ENCODE measurements around the gene SCGB1D4.
"Not testable (repeated sequence)": the region's sequence is repeated elsewhere in the genome, so short reads cannot be mapped to it uniquely, and the experiment has no call there.

The SCGB1D4 gene, protein sequence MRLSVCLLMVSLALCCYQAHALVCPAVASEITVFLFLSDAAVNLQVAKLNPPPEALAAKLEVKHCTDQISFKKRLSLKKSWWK

DNA sequence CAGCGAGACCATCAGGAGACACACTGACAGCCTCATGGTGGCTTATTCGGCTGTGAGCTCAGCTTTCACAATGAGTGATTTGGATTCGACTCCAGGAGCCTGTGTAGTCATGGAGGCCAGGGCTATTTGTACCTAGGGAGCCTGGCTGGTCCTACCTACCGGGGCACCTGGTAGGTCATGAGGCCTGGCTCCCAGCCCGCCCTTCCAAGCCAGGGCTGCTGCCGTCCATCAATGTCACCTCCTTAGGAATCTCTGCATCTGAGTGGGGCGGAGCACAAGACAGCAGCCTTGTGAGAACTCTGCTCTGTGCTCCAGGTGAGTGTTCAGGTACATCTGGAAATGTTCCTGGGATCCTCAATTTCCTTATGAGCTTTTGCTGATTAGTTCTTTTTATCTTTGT, at the start of gene SCGB1D4:
SCGB1D4 (minus strand) TSS at position 101 of the 400 bp plus-strand sequence; CDS start at position 36, 65 bp downstream.
- H3K27me3 ChIP-seq (ENCODE audit: insufficient read depth, low read length), result peaks cover 9% of the 10 kb centered on the region
- H3K9me3 ChIP-seq (ENCODE audit: low read length), result no peaks in the 10 kb centered on the region
- no peaks in the 10 kb centered on the region for H3K36me3 ChIP-seq (ENCODE audit: insufficient read depth, low read length)
- H3K4me3 ChIP-seq (ENCODE audit: low read length), result no peak within 1 kb of the TSS
- H3K4me1 ChIP-seq (ENCODE audit: insufficient read depth, low read length), result no peaks in the 10 kb centered on the region
- H2AFZ ChIP-seq (ENCODE audit: low read depth, low read length), result no peak within 1 kb of the TSS

DNA sequence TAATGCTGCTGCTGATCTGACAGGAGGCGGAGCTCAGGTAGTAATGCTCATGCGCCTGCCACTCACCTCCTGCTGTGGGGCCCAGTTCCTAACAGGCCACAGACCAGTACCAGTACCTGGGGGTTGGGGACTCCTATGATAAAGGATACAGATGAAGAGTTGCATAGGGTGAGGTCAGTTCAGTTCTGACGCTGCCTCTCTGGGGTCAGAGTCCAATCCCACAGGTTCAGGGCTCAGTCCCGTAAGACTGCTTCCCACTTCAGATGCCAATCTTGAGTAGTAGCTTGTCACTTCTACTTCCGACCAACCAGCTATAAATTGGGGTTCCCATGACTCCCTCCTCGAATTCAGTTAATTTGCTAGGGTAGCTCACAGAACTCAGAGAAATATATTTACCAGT, 47.0 kb upstream of the SCGB1D4 start:
- Histone ChIP-seq H3K36me3 (ENCODE audit: insufficient read depth, low read length) (no peaks in the 10 kb centered on the region), H3K4me3 (ENCODE audit: low read length) (no peak overlapping the region), H3K4me1 (ENCODE audit: insufficient read depth, low read length) (no peaks in the 10 kb centered on the region), H3K9me3 (ENCODE audit: low read length) (no peaks in the 10 kb centered on the region), H2AFZ (ENCODE audit: low read depth, low read length) (no peak overlapping the region), H3K27me3 (ENCODE audit: insufficient read depth, low read length) (no peaks in the 10 kb centered on the region)

DNA sequence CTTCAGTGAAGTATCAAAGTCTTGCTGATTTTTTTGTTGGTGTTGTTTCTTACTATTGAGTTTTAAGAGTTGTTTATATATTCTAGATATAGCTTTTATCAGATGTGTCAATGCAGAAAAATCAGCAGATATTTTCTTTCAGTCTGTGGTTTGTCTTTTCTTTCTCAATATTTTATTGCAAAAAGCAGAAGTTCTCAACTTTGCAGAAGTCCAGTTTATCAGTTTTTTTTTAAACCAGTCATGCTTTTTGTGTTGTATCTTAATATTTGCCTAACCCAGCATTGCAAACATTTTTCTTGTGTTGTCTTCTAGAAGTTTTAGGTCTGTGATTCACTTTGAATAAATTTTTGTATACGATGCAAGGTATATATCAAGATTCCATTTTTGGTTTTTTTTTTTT, 45.3 kb upstream of the SCGB1D4 start:
- H3K27me3 ChIP-seq (ENCODE audit: insufficient read depth, low read length), result peaks cover under 1% of the 10 kb centered on the region
- no peaks in the 10 kb centered on the region for H3K9me3 ChIP-seq (ENCODE audit: low read length)
- no peaks in the 10 kb centered on the region for H3K36me3 ChIP-seq (ENCODE audit: insufficient read depth, low read length)
- no peaks in the 10 kb centered on the region for H3K4me1 ChIP-seq (ENCODE audit: insufficient read depth, low read length)
- H2AFZ ChIP-seq (ENCODE audit: low read depth, low read length), result no peak overlapping the region
- H3K4me3 ChIP-seq (ENCODE audit: low read length), result no peak overlapping the region

DNA sequence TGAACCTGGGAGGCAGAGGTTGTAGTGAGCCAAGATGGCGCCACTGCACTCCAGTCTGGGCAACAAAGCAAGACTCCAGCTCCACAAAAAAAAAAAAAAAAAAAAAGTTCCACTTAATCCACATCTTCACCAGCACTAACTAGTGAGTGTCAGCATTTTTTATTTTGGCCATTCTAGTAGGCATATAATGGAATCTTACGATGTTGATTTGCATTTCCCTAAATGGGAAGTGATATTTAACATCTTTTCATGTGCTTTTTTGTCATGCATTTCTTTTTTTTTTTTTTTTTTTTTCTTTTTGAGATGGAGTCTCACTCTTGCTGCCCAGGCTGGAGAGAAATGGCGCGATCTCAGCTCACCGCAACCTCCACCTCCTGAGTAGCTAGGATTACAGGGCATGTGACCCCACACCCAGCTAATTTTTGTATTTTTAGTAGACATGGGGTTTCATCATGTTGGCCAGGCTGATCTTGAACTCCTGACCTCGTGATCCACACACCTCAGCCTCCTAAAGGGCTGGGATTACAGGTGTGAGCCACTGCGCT, 44.8 kb upstream of the SCGB1D4 start:
- H3K4me3 ChIP-seq (ENCODE audit: low read length); H3K4me1 ChIP-seq (ENCODE audit: insufficient read depth, low read length); H3K27me3 ChIP-seq (ENCODE audit: insufficient read depth, low read length); H3K36me3 ChIP-seq (ENCODE audit: insufficient read depth, low read length); H2AFZ ChIP-seq (ENCODE audit: low read depth, low read length); H3K9me3 ChIP-seq (ENCODE audit: low read length): not testable (repeated sequence)

DNA sequence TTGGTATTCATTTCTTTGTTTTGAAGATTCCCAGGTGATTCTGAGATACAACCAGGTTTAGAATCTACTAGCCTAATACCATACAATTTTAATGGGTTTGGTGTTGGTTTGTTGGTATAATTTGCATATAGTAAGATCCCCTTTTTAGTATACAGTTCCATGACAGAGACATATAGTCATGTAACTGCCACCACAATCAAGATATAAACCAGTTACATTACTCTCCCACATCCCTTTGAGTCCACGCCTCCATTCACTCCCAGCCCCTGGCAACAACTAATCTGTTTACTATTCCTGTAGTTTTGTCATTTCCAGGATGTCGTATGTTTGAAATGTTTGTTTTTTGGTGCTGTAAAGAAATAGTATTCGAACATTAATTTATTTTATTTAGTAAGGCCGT, 42.7 kb upstream of the SCGB1D4 start:
- Histone ChIP-seq H3K27me3 (ENCODE audit: insufficient read depth, low read length) (peaks cover 12% of the 10 kb centered on the region), H2AFZ (ENCODE audit: low read depth, low read length) (no peak overlapping the region)

DNA sequence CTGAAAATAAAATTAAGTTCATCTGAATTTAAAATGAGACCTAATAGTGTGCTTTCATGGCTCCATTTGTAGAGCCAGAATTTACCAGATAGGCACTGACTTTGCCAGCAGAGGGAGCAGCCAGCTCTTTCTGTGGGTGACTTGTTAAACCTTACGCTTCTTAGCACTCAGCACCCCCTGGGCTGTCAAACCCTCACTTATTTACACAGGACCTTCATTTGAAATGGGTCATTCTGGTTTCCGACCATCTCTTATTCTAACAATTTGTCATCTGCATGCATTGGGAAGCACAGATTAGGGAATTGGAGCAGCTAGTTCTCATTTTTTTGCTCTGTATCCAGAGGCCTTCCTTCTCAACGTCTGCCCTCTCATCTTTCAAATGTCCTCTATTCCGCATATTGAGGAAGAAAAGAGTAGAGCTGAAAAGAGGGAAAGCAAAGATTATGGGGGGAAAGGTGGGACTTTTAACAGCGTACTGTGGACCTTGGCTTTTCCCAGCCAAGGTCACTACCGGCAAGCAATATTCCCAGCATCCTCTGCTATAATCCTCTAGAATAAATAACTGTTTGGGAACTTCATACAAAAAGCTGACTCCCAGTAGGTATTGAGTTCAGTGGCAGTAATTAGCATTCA, 41.5 kb upstream of the SCGB1D4 start:
- no peaks in the 10 kb centered on the region for H3K9me3 ChIP-seq (ENCODE audit: low read length)

More for the DNA sequence above, 42.7 kb upstream of the SCGB1D4 start:
- Histone ChIP-seq H3K36me3 (ENCODE audit: insufficient read depth, low read length) (no peaks in the 10 kb centered on the region), H3K4me3 (ENCODE audit: low read length) (no peak overlapping the region), H3K4me1 (ENCODE audit: insufficient read depth, low read length) (no peaks in the 10 kb centered on the region), H3K9me3 (ENCODE audit: low read length) (no peaks in the 10 kb centered on the region)

DNA sequence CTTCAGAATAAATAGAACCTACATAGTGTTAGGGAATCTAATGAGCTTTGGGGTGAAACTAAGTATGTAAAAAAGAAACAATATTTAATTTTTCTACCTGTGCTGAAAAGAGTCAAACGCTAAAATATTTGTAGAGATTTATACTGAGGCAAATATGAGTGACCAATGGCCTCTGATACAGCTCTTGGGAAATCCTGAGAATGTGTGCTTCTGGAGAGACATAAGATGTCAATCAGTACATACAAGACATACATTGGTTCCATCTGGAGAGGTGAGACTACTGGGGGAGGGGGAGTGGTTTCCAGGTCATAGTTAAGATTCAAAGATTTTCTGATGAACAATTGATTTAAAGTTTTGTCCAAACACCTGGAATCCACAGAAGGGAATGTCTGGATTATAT, 39.3 kb upstream of the SCGB1D4 start:
- H3K36me3 ChIP-seq (ENCODE audit: insufficient read depth, low read length), result no peaks in the 10 kb centered on the region
- H3K27me3 ChIP-seq (ENCODE audit: insufficient read depth, low read length), result peaks cover 15% of the 10 kb centered on the region
- no peaks in the 10 kb centered on the region for H3K4me1 ChIP-seq (ENCODE audit: insufficient read depth, low read length)
- H3K4me3 ChIP-seq (ENCODE audit: low read length), result peak overlapping the region; percentile 54
- peak overlapping the region; percentile 90 for H2AFZ ChIP-seq (ENCODE audit: low read depth, low read length)
- H3K9me3 ChIP-seq (ENCODE audit: low read length), result no peaks in the 10 kb centered on the region

More for the DNA sequence above, 41.5 kb upstream of the SCGB1D4 start:
- Histone ChIP-seq H3K27me3 (ENCODE audit: insufficient read depth, low read length) (peaks cover 15% of the 10 kb centered on the region), H2AFZ (ENCODE audit: low read depth, low read length) (no peak overlapping the region), H3K4me1 (ENCODE audit: insufficient read depth, low read length) (no peaks in the 10 kb centered on the region), H3K36me3 (ENCODE audit: insufficient read depth, low read length) (no peaks in the 10 kb centered on the region), H3K4me3 (ENCODE audit: low read length) (no peak overlapping the region)

DNA sequence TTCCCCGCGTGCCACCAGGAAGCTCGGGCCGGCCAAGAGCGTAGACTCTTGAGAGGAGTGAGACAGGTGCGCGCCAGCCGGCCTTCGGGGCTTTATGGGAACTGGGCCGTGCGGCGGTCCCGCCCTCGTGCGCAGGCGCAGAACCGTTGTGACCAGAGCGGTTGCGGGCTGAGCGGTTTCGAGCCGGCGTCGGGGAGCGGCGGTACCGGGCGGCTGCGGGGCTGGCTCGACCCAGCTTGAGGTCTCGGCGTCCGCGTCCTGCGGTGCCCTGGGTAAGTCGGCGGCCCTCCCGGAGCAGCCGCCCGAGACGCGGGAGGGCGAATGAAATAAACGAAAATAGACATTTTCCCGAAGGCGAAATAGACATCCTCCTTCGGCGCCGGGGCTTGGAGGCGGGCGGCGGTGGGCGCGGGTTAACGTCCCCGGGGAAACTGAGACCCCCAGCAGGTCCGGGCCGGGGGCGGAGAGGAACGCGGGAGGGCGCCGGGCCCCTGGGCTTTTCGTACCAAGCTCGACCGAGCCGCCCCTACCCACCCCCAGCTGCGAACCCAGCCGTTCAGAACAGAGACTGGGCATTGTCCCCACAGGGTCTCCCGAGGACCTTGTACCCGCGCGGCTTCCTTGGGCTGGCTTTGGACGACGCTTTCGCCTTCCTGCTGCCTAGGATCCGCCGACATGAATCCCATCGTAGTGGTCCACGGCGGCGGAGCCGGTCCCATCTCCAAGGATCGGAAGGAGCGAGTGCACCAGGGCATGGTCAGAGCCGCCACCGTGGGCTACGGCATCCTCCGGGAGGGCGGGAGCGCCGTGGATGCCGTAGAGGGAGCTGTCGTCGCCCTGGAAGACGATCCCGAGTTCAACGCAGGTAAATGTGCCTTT, 38.7 kb upstream of the SCGB1D4 start, which contains the start of gene ASRGL1:
ASRGL1 (plus strand) TSS at position 146 of the 879 bp plus-strand sequence; CDS start at position 676, 530 bp downstream.
- no peaks in the 10 kb centered on the region for H3K4me1 ChIP-seq (ENCODE audit: insufficient read depth, low read length)
- H3K4me3 ChIP-seq (ENCODE audit: low read length), result peak within 1 kb of the TSS; percentile 54
- H3K27me3 ChIP-seq (ENCODE audit: insufficient read depth, low read length), result peaks cover 15% of the 10 kb centered on the region
- H3K9me3 ChIP-seq (ENCODE audit: low read length), result no peaks in the 10 kb centered on the region
- H3K36me3 ChIP-seq (ENCODE audit: insufficient read depth, low read length), result no peaks in the 10 kb centered on the region
- peak within 1 kb of the TSS; percentile 90 for H2AFZ ChIP-seq (ENCODE audit: low read depth, low read length)

DNA sequence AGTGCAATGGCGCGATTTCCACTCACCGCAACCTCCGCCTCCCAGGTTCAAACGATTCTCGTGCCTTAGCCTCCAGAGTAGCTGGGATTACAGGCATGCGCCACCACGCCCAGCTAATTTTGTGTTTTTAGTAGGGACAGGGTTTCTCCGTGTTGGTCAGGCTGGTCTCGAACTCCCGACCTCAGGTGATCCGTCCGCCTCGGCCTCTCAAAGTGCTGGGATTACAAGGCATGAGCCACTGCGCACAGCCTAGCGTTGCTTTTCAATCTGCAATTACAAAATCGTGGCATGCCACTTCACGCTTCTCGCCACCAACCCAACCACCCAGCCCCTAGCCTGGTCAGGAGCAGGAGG, 38.1 kb upstream of the SCGB1D4 start:
- peak overlapping the region; percentile 90 for H2AFZ ChIP-seq (ENCODE audit: low read depth, low read length)
- H3K36me3 ChIP-seq (ENCODE audit: insufficient read depth, low read length); H3K9me3 ChIP-seq (ENCODE audit: low read length); H3K4me1 ChIP-seq (ENCODE audit: insufficient read depth, low read length): not testable (repeated sequence)
- peaks cover 15% of the 10 kb centered on the region for H3K27me3 ChIP-seq (ENCODE audit: insufficient read depth, low read length)
- peak overlapping the region; percentile 54 for H3K4me3 ChIP-seq (ENCODE audit: low read length)

DNA sequence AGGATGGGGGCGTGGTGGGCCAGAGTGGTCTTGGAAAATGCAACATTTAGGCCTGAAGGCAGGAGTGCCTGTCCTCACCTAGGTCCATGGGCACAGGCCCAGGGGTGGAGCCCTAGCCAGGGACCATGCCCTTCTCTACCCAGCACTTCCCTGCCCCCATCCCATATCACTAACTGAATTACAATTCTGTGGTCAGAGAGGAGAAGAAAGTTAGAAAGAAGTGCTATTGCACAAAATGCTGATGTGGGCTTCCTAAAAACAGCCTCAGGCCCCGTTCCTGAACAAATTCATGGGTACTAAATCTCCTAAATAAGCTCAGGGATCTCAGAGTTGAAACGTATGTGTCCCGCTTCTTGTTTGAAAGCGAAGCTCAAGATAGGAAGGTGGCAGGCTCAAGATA, 34.9 kb upstream of the SCGB1D4 start:
- no peak overlapping the region for H2AFZ ChIP-seq (ENCODE audit: low read depth, low read length)
- H3K4me3 ChIP-seq (ENCODE audit: low read length), result no peak overlapping the region
- no peaks in the 10 kb centered on the region for H3K4me1 ChIP-seq (ENCODE audit: insufficient read depth, low read length)
- peaks cover 11% of the 10 kb centered on the region for H3K27me3 ChIP-seq (ENCODE audit: insufficient read depth, low read length)
- H3K9me3 ChIP-seq (ENCODE audit: low read length), result no peaks in the 10 kb centered on the region
- no peaks in the 10 kb centered on the region for H3K36me3 ChIP-seq (ENCODE audit: insufficient read depth, low read length)

DNA sequence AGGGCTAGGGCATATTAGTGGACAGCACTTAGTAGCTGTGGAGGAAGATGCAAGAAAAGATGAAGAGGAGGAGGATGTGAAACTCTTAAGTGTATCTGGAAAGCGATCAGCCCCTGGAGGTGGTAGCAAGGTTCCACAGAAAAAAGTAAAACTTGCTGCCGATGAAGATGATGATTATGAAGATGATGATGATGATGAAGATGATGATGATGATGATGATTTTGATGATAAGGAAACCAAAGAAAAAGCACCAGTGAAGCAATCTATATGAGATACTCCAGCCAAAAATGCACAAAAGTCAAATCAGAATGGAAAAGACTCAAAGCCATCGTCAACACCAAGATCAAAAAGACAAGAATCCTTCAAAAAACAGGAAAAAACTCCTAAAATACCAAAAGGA, 32.4 kb upstream of the SCGB1D4 start:
- H3K4me1 ChIP-seq (ENCODE audit: insufficient read depth, low read length); H2AFZ ChIP-seq (ENCODE audit: low read depth, low read length); H3K4me3 ChIP-seq (ENCODE audit: low read length); H3K9me3 ChIP-seq (ENCODE audit: low read length); H3K36me3 ChIP-seq (ENCODE audit: insufficient read depth, low read length); H3K27me3 ChIP-seq (ENCODE audit: insufficient read depth, low read length): not testable (repeated sequence)

DNA sequence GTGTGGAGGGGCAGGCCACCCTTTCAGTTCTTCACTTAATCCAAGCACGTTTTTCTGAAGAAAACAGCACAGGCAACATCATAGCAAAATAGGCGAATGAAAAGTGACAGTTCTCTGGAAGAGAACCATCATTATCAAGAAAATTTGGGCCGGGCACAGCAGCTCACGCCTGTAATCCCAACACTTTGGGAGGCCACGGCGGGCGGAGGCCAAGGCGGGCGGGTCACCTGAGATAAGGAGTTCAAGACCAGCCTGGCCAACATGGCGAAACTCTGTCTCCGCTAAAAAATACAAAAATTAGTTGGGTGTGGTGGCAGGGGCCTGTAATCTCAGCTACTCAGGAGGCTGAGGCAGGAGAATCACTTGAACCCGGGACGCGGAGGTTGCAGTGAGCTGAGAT, 28.7 kb upstream of the SCGB1D4 start:
- H3K27me3 ChIP-seq (ENCODE audit: insufficient read depth, low read length); H3K36me3 ChIP-seq (ENCODE audit: insufficient read depth, low read length); H3K4me1 ChIP-seq (ENCODE audit: insufficient read depth, low read length); H2AFZ ChIP-seq (ENCODE audit: low read depth, low read length); H3K4me3 ChIP-seq (ENCODE audit: low read length); H3K9me3 ChIP-seq (ENCODE audit: low read length): not testable (repeated sequence)

DNA sequence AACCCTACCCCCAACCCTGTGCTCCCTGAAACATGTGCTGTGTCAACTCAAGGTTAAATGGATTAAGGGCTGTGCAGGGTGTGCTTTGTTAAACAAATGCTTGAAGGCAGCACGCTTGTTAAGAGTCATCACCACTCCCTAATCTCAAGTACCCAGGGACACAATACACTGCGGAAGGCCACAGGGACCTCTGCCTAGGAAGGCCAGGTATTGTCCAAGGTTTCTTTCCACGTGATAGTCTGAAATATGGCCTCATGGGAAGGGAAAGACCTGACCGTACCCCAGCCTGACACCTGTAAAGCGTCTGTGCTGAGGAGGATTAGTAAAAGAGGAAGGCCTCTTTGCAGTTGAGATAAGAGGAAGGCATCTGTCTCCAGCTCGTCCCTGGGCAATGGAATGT, 27.8 kb upstream of the SCGB1D4 start:
- H3K4me3 ChIP-seq (ENCODE audit: low read length); H3K4me1 ChIP-seq (ENCODE audit: insufficient read depth, low read length); H3K9me3 ChIP-seq (ENCODE audit: low read length); H3K36me3 ChIP-seq (ENCODE audit: insufficient read depth, low read length); H2AFZ ChIP-seq (ENCODE audit: low read depth, low read length); H3K27me3 ChIP-seq (ENCODE audit: insufficient read depth, low read length): not testable (repeated sequence)
